A375 (cell line): ENCODE results near the gene PLAAT2. TPM values are rescaled to one million over a fixed set of nuclear protein-coding genes. Genes with fewer than 3 reads are reported as not detected.

Experiments
- total RNA-seq: library from RNA; depleted of rRNA; stranded (reverse); fragments of >200 nt; shearing (Covaris generic); gene quantifications from 2 replicates; pipeline ENCODE4 v1.2.3, GENCODE V29; 2014; rRNA removed

Gene PLAAT2
- not detected in 2 replicates for total RNA-seq

DNA sequence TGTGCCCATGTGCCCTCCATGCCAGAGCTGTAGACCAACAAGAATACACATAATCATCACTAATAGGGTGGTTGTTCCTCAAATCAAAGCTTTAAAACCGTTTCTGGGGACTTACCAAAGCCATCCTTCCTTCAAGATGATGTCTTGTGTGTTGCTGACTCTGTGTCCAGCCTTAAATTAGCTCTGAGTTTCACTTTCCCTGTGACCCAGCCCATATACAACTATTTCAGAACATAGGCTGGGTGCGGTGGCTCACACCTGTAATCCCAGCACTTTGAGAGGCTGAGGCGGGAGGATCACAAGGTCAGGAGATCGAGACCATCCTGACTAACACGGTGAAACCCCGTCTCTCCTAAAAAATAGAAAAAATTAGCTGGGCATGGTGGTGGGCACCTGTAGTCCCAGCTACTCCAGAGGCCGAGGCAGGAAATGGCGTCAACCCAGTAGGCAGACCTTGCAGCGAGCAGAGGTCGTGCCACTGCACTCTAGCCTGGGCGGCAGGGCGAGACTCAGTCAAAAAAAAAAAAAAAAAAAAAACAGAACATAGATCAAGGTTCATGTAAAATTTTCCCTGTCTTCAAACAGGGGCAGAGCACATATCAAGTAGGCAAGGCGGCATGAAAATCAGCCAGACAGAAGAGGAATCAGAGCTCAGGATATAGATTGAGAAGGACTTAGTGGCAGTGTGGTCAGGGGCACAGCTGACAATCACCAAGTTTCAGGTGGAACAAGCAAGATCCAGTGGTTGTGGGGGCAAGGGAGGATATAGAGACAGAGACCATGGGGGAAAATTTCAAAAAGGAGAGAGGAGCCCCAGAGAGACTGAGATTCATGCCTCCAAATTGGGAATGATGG lies at the start of gene PLAAT2:
Gene PLAAT2 (minus strand): TSS at position 179 of the 855 bp plus-strand sequence. CDS start 55 bp downstream, at position 124.

DNA sequence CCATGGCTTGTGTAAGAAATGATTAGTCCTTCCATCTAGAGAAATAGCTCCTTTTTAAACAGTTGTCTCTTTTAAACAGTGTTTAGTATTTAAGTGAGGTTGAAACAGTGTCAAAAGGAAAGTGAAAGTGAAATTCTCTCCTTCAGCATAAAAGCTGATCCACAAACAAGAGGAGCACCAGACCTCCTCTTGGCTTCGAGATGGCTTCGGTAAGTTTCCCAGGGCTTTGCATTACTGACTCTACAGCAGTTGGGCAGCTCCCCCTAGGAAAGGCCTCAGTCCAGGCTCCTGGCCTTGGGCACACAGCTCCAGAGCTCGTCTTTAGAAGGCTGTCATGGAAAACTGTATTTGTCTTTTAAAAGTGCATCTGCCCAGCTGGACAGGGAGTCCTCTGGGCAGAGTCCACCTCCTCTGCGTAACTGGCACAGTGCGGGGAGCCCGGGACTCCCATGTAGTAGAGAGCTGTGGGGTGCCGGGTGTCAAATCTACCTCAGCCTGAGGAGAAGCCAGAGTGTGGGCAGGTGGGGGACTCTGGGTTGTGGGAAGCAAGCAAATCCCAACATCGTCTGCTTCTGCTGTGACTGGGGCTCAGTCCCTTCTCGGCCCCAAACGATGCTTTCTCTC lies 26.4 kb downstream of the PLAAT2 start, which contains the start of gene PLAAT4:
Gene PLAAT4 (plus strand): TSS at position 140 of the 624 bp plus-strand sequence. CDS start 61 bp downstream, at position 201.

DNA sequence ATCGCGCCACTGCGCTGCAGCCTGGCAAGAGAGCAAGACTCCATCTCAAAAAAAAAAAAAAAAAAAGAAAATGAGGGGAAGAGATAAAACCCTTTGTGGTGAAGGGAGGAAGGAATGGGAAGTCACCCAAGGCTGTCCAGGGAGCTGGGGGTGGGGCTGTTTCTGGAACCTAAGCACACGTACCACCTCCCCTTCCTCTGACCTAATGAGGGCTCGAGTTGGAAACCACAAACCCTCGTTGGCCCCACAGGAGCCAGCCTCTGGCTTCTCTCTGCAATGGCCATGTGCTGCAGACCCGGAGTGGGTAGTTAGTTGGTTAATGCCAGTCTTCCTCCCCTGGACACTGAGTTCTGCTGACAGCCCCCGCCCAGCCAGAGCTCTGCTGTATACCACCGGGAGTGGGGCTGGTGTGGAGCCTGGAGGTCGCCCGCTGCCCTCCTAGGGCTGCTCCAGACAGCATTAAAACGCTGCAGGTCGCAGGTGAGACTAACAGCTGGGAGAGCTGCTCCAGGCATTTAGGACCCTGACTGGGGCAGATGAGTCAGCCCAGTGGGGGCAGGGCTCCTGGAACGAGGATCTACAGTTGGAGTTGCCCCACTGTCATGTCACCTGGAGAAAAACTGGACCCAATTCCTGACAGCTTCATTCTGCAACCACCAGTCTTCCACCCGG lies 57.2 kb downstream of the PLAAT2 start, which contains the start of gene LGALS12:
Gene LGALS12 (plus strand): TSS at position 228 of the 672 bp plus-strand sequence. CDS start 375 bp downstream, at position 603.

Other genes starting within 250 kb of the PLAAT2 start
- not detected in 2 replicates for gene SLC22A9, start 193.6 kb downstream of the PLAAT2 start, total RNA-seq
- not detected in 2 replicates for gene PLAAT5, start 72.2 kb downstream of the PLAAT2 start, total RNA-seq
- gene LGALS12, start 57.3 kb downstream of the PLAAT2 start, total RNA-seq: 0.08 and 0.26 TPM in 2 replicates
- gene PLAAT4, start 26.6 kb downstream of the PLAAT2 start, total RNA-seq: 1.7 and 3.3 TPM in 2 replicates
- 66.0 and 69.7 TPM in 2 replicates for gene PLAAT3, start 51.1 kb upstream of the PLAAT2 start, total RNA-seq
- gene ATL3, start 108.0 kb upstream of the PLAAT2 start, total RNA-seq: 23.4 and 28.2 TPM in 2 replicates
- 38.9 and 41.7 TPM in 2 replicates for gene RTN3, start 118.1 kb upstream of the PLAAT2 start, total RNA-seq
- gene ZFTA, start 205.4 kb upstream of the PLAAT2 start, total RNA-seq: 18.9 and 21.4 TPM in 2 replicates